NOMO-1 treated with DMSO at 0.1 percent for 48 hours (cell line): Measurements from ENCODE around the gene KLHL17.

Experiments
- DNase-seq: peaks from one replicate; lab custom pipeline; 2025; ENCODE audit not compliant: unreplicated experiment; lab: John Stamatoyannopoulos, UW

Gene KLHL17

GRCh38 chr1:921011-921837 is 39.2 kb upstream of the KLHL17 start:
- DNase-seq = peak; percentile 47

GRCh38 chr1:923131-923990 is 37.0 kb upstream of the KLHL17 start, which contains the start of gene SAMD11:
Gene SAMD11 (plus strand): TSS chr1:923923. CDS start chr1:924432, 509 bp downstream.
- DNase-seq = peak; percentile 52

GRCh38 chr1:923991-924655 is 36.3 kb upstream of the KLHL17 start:
- DNase-seq = no peak

GRCh38 chr1:924656-925560 is 35.5 kb upstream of the KLHL17 start:
- peak; percentile 17 for DNase-seq

- DNase-seq = no peak
Measured at GRCh38 chr1:925561-926421, 34.6 kb upstream of the KLHL17 start.

GRCh38 chr1:927234-927633 is 33.1 kb upstream of the KLHL17 start:
- no peak for DNase-seq

GRCh38 chr1:927748-928147 is 32.6 kb upstream of the KLHL17 start:
- DNase-seq = no peak

GRCh38 chr1:928825-929661 is 31.3 kb upstream of the KLHL17 start:
- no peak for DNase-seq

GRCh38 chr1:929712-930632 is 30.4 kb upstream of the KLHL17 start:
- DNase-seq = no peak

GRCh38 chr1:930633-931138 is 29.7 kb upstream of the KLHL17 start:
- DNase-seq = no peak

- DNase-seq = no peak
Measured at GRCh38 chr1:931380-932172, 28.8 kb upstream of the KLHL17 start.

- no peak for DNase-seq
Measured at GRCh38 chr1:932173-932510, 28.2 kb upstream of the KLHL17 start.

- no peak for DNase-seq
Measured at GRCh38 chr1:932776-933602, 27.4 kb upstream of the KLHL17 start.

GRCh38 chr1:933603-933940 is 26.8 kb upstream of the KLHL17 start:
- no peak for DNase-seq

GRCh38 chr1:934991-935750 is 25.2 kb upstream of the KLHL17 start:
- no peak for DNase-seq
